Cardiac septum (tissue), 1 donor: Measurements from ENCODE around the gene TAF11L11. TPM values are rescaled to one million over a fixed set of nuclear protein-coding genes. Genes with fewer than 3 reads are reported as not detected.
"Not testable (repeated sequence)": the region's sequence is repeated elsewhere in the genome, so short reads cannot be mapped to it uniquely, and the experiment has no call there.

Source experiments
- DNase-seq: peaks from one replicate; pipeline ENCODE4 v3.0.0-alpha.2; 2020; ENCODE audit warnings: low spot score
- intact Hi-C: fragments of 100-400 bp; cut with DNase I; formaldehyde crosslinking; loops from one replicate; pipeline ENCODE4 v1.14.0; 2022
- long read RNA-seq: library from polyadenylated mRNA; unstranded; transcript quantifications from one replicate; pipeline ENCODE4 v2.0.0, GENCODE V29; 2021
- total RNA-seq: library from RNA; stranded (reverse); fragmentation: NEBNext Ultra II Directional; extraction: Animal tissue kit (Norgen Biotek cat#: 25700); gene quantifications from one replicate; pipeline ENCODE4 v1.2.1, GENCODE V29; 2021
- donor health status: DM: no; HTN: no; CAD: no.

Gene TAF11L11
- total RNA-seq, result not detected
- long read RNA-seq, result 0 reads

GRCh38 chr5:17603880-17604279, at the start of gene TAF11L11:
Gene TAF11L11 (plus strand): TSS chr5:17604183.
- DNase-seq, intact Hi-C loops: not testable (repeated sequence)

- intact Hi-C loops, DNase-seq: not testable (repeated sequence)
Measured at GRCh38 chr5:17585658-17586057, 18.3 kb upstream of the TAF11L11 start, which contains the start of gene TAF11L7. Gene TAF11L7 (minus strand): TSS chr5:17585758.

- intact Hi-C loops, DNase-seq: not testable (repeated sequence)
Measured at GRCh38 chr5:17590860-17591259, 13.1 kb upstream of the TAF11L11 start, which contains the start of gene TAF11L8. Gene TAF11L8 (minus strand): TSS chr5:17590960.

- intact Hi-C loops, DNase-seq: not testable (repeated sequence)
Measured at GRCh38 chr5:17594255-17594654, 9.7 kb upstream of the TAF11L11 start, which contains the start of gene TAF11L9. Gene TAF11L9 (minus strand): TSS chr5:17594394.

- DNase-seq, intact Hi-C loops: not testable (repeated sequence)
Measured at GRCh38 chr5:17597728-17598127, 6.3 kb upstream of the TAF11L11 start, which contains the start of gene TAF11L10. Gene TAF11L10 (minus strand): TSS chr5:17597828.

GRCh38 chr5:17604951-17605350, 968 bp downstream of the TAF11L11 start:
- intact Hi-C loops, result no loop called here

GRCh38 chr5:17607461-17607860, 3.5 kb downstream of the TAF11L11 start:
- DNase-seq, intact Hi-C loops: not testable (repeated sequence)

More at GRCh38 chr5:17604951-17605350, 968 bp downstream of the TAF11L11 start:
- DNase-seq, result no peak

GRCh38 chr5:17610092-17610491, 6.1 kb downstream of the TAF11L11 start, which contains the start of gene TAF11L12:
Gene TAF11L12 (plus strand): TSS chr5:17610392.
- DNase-seq, intact Hi-C loops: not testable (repeated sequence)

GRCh38 chr5:17614872-17615605, 11.1 kb downstream of the TAF11L11 start:
- intact Hi-C loops, result no loop called here
- DNase-seq, result no peak

- intact Hi-C loops, result no loop called here
Measured at GRCh38 chr5:17619354-17619753, 15.4 kb downstream of the TAF11L11 start.

GRCh38 chr5:17620627-17621026, 16.6 kb downstream of the TAF11L11 start:
- DNase-seq, result no peak

More at GRCh38 chr5:17619354-17619753, 15.4 kb downstream of the TAF11L11 start:
- no peak for DNase-seq

GRCh38 chr5:17625686-17626085, 21.7 kb downstream of the TAF11L11 start:
- no peak for DNase-seq
- intact Hi-C loops, result no loop called here

More at GRCh38 chr5:17620627-17621026, 16.6 kb downstream of the TAF11L11 start:
- intact Hi-C loops, result no loop called here

GRCh38 chr5:17631788-17632187, 27.8 kb downstream of the TAF11L11 start, which contains the start of gene TAF11L13:
Gene TAF11L13 (plus strand): TSS chr5:17632088.
- DNase-seq, intact Hi-C loops: not testable (repeated sequence)

- DNase-seq, result no peak
- intact Hi-C loops, result no loop called here
Measured at GRCh38 chr5:17634160-17634559, 30.2 kb downstream of the TAF11L11 start, which contains the start of gene TAF11L14. Gene TAF11L14 (plus strand): TSS chr5:17634460.

GRCh38 chr5:17649232-17649631, 45.2 kb downstream of the TAF11L11 start:
- DNase-seq, intact Hi-C loops: not testable (repeated sequence)

- DNase-seq, intact Hi-C loops: not testable (repeated sequence)
Measured at GRCh38 chr5:17655201-17655759, 51.3 kb downstream of the TAF11L11 start.
